Uterus (tissue), 2 donors: ENCODE measurements around the gene NOX5.

Experiments
- POLR2A ChIP-seq, 2 donors: fragments of 450-650 bp; IDR thresholded peaks; one replicate each; pipeline ENCODE4 v1.6.1; 2016; ENCODE audit warnings: antibody characterized with exemption in 2 of 2, mild to moderate bottlenecking in 1 of 2, moderate library complexity in 1 of 2
- TF ChIP-seq, protein P1 (sequence below), 4 experiments: fragments of 200-600 bp in 2 of 4; fragments of 450-650 bp in 2 of 4; sonication (generic) in 2 of 4; IDR thresholded peaks; one replicate each; pipeline ENCODE4 v1.5.1; 2016 to 2019; ENCODE audit warnings: antibody characterized with exemption in 4 of 4, mild to moderate bottlenecking in 2 of 4, moderate library complexity in 1 of 4

DNA sequence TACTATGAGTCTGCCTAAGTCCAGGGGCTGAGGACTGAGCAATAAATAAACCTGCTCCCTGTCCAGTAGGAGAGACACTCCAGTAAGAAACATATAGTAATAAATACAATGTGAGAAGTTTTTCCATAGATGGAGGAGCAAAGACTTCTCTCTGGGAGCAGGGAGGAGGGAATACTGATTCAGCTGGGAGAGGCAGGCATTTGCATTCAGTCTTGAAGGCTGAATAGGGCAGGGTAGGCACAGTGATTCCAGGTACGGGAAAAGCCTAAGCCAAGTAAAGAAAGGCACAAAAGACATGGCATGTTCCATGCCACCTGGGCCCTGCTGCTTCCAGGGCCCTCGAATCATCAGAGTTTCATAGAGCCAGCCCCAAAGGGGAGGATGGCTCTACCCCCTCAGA is 86.3 kb downstream of the NOX5 start:
- TF ChIP-seq, protein P1, sequence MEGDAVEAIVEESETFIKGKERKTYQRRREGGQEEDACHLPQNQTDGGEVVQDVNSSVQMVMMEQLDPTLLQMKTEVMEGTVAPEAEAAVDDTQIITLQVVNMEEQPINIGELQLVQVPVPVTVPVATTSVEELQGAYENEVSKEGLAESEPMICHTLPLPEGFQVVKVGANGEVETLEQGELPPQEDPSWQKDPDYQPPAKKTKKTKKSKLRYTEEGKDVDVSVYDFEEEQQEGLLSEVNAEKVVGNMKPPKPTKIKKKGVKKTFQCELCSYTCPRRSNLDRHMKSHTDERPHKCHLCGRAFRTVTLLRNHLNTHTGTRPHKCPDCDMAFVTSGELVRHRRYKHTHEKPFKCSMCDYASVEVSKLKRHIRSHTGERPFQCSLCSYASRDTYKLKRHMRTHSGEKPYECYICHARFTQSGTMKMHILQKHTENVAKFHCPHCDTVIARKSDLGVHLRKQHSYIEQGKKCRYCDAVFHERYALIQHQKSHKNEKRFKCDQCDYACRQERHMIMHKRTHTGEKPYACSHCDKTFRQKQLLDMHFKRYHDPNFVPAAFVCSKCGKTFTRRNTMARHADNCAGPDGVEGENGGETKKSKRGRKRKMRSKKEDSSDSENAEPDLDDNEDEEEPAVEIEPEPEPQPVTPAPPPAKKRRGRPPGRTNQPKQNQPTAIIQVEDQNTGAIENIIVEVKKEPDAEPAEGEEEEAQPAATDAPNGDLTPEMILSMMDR (IDR thresholded peaks at IDR 0.05), result no peak
- TF ChIP-seq POLR2A (IDR thresholded peaks at IDR 0.05), result no peak
